Subcutaneous abdominal adipose tissue (tissue), 5 donors: ENCODE measurements around the gene P2RX2.

ENCODE experiments used
- H3K27ac ChIP-seq: one replicate; pipeline ENCODE4 v1.7.0; 2013; ENCODE audit warnings: low read depth, mild to moderate bottlenecking, inconsistent platforms, low read length, moderate library complexity
- H3K27me3 ChIP-seq, 5 donors: one replicate each; pipeline ENCODE4 v1.7.0; 2013; ENCODE audit warnings: low read length in 5 of 5, inconsistent platforms in 1 of 5; ENCODE audit not compliant: control insufficient read depth in 5 of 5, insufficient read depth in 4 of 5
- H3K36me3 ChIP-seq, 5 donors: one replicate each; pipeline ENCODE4 v1.7.0; 2013; ENCODE audit warnings: low read length in 5 of 5; ENCODE audit not compliant: control insufficient read depth in 5 of 5, insufficient read depth in 5 of 5
- H3K4me1 ChIP-seq, 5 donors: one replicate each; pipeline ENCODE4 v1.7.0; 2013; ENCODE audit warnings: low read length in 5 of 5, mild to moderate bottlenecking in 3 of 5, moderate library complexity in 1 of 5; ENCODE audit not compliant: control insufficient read depth in 5 of 5, insufficient read depth in 5 of 5
- H3K4me3 ChIP-seq, 5 donors: one replicate each; pipeline ENCODE4 v1.7.0; 2013; ENCODE audit warnings: low read length in 5 of 5, low read depth in 1 of 5
- H3K9ac ChIP-seq, 5 donors: one replicate each; pipeline ENCODE4 v1.7.0; 2013; ENCODE audit warnings: low read length in 5 of 5, mild to moderate bottlenecking in 4 of 5, moderate library complexity in 3 of 5
- H3K9me3 ChIP-seq, 5 donors: one replicate each; pipeline ENCODE4 v1.7.0; 2013; ENCODE audit warnings: low read length in 5 of 5; ENCODE audit not compliant: control insufficient read depth in 5 of 5
- donor health status: healthy.
- donor health status: healthy.
- donor health status: healthy.
- donor health status: healthy.
- donor health status: healthy.

P2RX2 gene

GRCh38 chr12:132606927-132607326 is 11.6 kb upstream of the P2RX2 start:
- Histone ChIP-seq H3K9ac (no peak overlapping the region), H3K4me1 (peaks cover 2 to 33% (median 25%) of the 10 kb centered on the region in 5 donors), H3K4me3 (no peak overlapping the region), H3K36me3 (no peaks in the 10 kb centered on the region), H3K27me3 (peaks cover 39 to 82% (median 53%) of the 10 kb centered on the region in 5 donors), H3K27ac (no peak overlapping the region), H3K9me3 (peaks cover 0 to 8% (median 6%) of the 10 kb centered on the region in 5 donors)

- Histone ChIP-seq H3K27ac (no peak overlapping the region), H3K4me1 (peaks cover 2 to 24% (median 15%) of the 10 kb centered on the region in 5 donors), H3K36me3 (no peaks in the 10 kb centered on the region), H3K9ac (no peak overlapping the region), H3K9me3 (peaks cover 0 to 9% (median 6%) of the 10 kb centered on the region in 5 donors), H3K4me3 (no peak overlapping the region), H3K27me3 (peaks cover 27 to 70% (median 39%) of the 10 kb centered on the region in 5 donors)
Observed at GRCh38 chr12:132608231-132609171, 10.1 kb upstream of the P2RX2 start.

GRCh38 chr12:132610051-132610759 is 8.4 kb upstream of the P2RX2 start, which contains the start of gene LRCOL1:
TSS of gene LRCOL1 (minus strand) at chr12:132610582. CDS start at chr12:132606251, 4,331 bp downstream.
- H3K4me3 ChIP-seq = peak within 1 kb of the TSS; percentile 17 to 57 (median 40)
- H3K36me3 ChIP-seq = no peaks in the 10 kb centered on the region
- H3K4me1 ChIP-seq = peaks cover 2 to 20% (median 10%) of the 10 kb centered on the region in 5 donors
- H3K9ac ChIP-seq = no peak within 1 kb of the TSS
- H3K27me3 ChIP-seq = peaks cover 21 to 54% (median 27%) of the 10 kb centered on the region in 5 donors
- no peak within 1 kb of the TSS for H3K27ac ChIP-seq
- H3K9me3 ChIP-seq = peaks cover 0 to 9% (median 6%) of the 10 kb centered on the region in 5 donors

GRCh38 chr12:132610866-132611602 is 7.5 kb upstream of the P2RX2 start:
- no peak overlapping the region for H3K4me3 ChIP-seq
- H3K27me3 ChIP-seq = peaks cover 26 to 59% (median 34%) of the 10 kb centered on the region in 5 donors
- no peaks in the 10 kb centered on the region for H3K36me3 ChIP-seq
- peaks cover 2 to 20% (median 10%) of the 10 kb centered on the region in 5 donors for H3K4me1 ChIP-seq
- no peak overlapping the region for H3K27ac ChIP-seq
- no peak overlapping the region for H3K9ac ChIP-seq
- peaks cover 0 to 10% (median 8%) of the 10 kb centered on the region in 5 donors for H3K9me3 ChIP-seq

GRCh38 chr12:132611620-132612019 is 7.0 kb upstream of the P2RX2 start:
- no peak overlapping the region for H3K4me3 ChIP-seq
- peaks cover 0 to 11% (median 9%) of the 10 kb centered on the region in 5 donors for H3K9me3 ChIP-seq
- peaks cover 2 to 20% (median 10%) of the 10 kb centered on the region in 5 donors for H3K4me1 ChIP-seq
- no peak overlapping the region for H3K27ac ChIP-seq
- no peak overlapping the region for H3K9ac ChIP-seq
- H3K27me3 ChIP-seq = peaks cover 24 to 60% (median 36%) of the 10 kb centered on the region in 5 donors
- no peaks in the 10 kb centered on the region for H3K36me3 ChIP-seq

GRCh38 chr12:132614029-132614428 is 4.5 kb upstream of the P2RX2 start:
- no peaks in the 10 kb centered on the region for H3K36me3 ChIP-seq
- H3K4me1 ChIP-seq = peaks cover 0 to 18% (median 10%) of the 10 kb centered on the region in 5 donors
- H3K4me3 ChIP-seq = no peak overlapping the region
- peaks cover 0 to 21% (median 13%) of the 10 kb centered on the region in 5 donors for H3K9me3 ChIP-seq
- H3K9ac ChIP-seq = no peak overlapping the region
- H3K27me3 ChIP-seq = peaks cover 24 to 51% (median 42%) of the 10 kb centered on the region in 5 donors
- no peak overlapping the region for H3K27ac ChIP-seq

GRCh38 chr12:132614861-132615578 is 3.6 kb upstream of the P2RX2 start:
- no peaks in the 10 kb centered on the region for H3K36me3 ChIP-seq
- peaks cover 0 to 16% (median 7%) of the 10 kb centered on the region in 5 donors for H3K4me1 ChIP-seq
- H3K4me3 ChIP-seq = no peak overlapping the region
- no peak overlapping the region for H3K27ac ChIP-seq
- H3K27me3 ChIP-seq = peaks cover 24 to 50% (median 47%) of the 10 kb centered on the region in 5 donors
- H3K9ac ChIP-seq = no peak overlapping the region
- peaks cover 0 to 21% (median 13%) of the 10 kb centered on the region in 5 donors for H3K9me3 ChIP-seq

- Histone ChIP-seq H3K4me3 (no peak overlapping the region), H3K9ac (no peak overlapping the region), H3K4me1 (peaks cover 0 to 11% (median 3%) of the 10 kb centered on the region in 5 donors), H3K9me3 (peaks cover 0 to 21% (median 13%) of the 10 kb centered on the region in 5 donors), H3K27me3 (peaks cover 27 to 50% (median 47%) of the 10 kb centered on the region in 5 donors), H3K27ac (no peak overlapping the region), H3K36me3 (no peaks in the 10 kb centered on the region)
Observed at GRCh38 chr12:132615579-132616038, 3.0 kb upstream of the P2RX2 start.
